ENCODE measurements around the gene IQSEC2. TPM values are rescaled to one million over a fixed set of nuclear protein-coding genes. Genes with fewer than 3 reads are reported as not detected.

Gene IQSEC2
- total and polyA plus RNA-seq, 4 donors: 9.0 to 24.6 (median 17.4) TPM

- H3K27me3 ChIP-seq (ENCODE audit: control insufficient read depth in 3 of 3, insufficient read depth in 3 of 3, low read length in 2 of 3): peaks cover 0 to 50% (median 20%) of the 10 kb centered on the region in 3 donors
- WGBS, 2 donors: 54 to 67% methylated on average over 11 of the region's 11 CpGs
- peaks cover 0 to 4% (median 0%) of the 10 kb centered on the region in 5 donors for H3K4me1 ChIP-seq (ENCODE audit: control insufficient read depth in 5 of 5, insufficient read depth in 5 of 5, low read length in 5 of 5)
- TF ChIP-seq, protein P1, sequence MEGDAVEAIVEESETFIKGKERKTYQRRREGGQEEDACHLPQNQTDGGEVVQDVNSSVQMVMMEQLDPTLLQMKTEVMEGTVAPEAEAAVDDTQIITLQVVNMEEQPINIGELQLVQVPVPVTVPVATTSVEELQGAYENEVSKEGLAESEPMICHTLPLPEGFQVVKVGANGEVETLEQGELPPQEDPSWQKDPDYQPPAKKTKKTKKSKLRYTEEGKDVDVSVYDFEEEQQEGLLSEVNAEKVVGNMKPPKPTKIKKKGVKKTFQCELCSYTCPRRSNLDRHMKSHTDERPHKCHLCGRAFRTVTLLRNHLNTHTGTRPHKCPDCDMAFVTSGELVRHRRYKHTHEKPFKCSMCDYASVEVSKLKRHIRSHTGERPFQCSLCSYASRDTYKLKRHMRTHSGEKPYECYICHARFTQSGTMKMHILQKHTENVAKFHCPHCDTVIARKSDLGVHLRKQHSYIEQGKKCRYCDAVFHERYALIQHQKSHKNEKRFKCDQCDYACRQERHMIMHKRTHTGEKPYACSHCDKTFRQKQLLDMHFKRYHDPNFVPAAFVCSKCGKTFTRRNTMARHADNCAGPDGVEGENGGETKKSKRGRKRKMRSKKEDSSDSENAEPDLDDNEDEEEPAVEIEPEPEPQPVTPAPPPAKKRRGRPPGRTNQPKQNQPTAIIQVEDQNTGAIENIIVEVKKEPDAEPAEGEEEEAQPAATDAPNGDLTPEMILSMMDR (IDR thresholded peaks at IDR 0.05; ENCODE audit: control extremely low read depth, extremely low read depth): no peak
- H3K9ac ChIP-seq (ENCODE audit: insufficient read depth in 1 of 2, low read length in 2 of 2): no peak overlapping the region
- no peaks in the 10 kb centered on the region for H3K9me3 ChIP-seq (ENCODE audit: control insufficient read depth in 4 of 4, insufficient read depth in 3 of 4, low read length in 3 of 4)
- ATAC-seq (ENCODE audit: insufficient read depth, low FRiP score) (no peak), DNase-seq (no peak)
- H3K27ac ChIP-seq (ENCODE audit: low read depth in 1 of 2, low read length in 1 of 2): no peak overlapping the region
- no peak overlapping the region for H3K4me3 ChIP-seq
- H3K36me3 ChIP-seq (ENCODE audit: control insufficient read depth in 4 of 4, insufficient read depth in 4 of 4, low read length in 4 of 4): no peaks in the 10 kb centered on the region
These were observed 17.7 kb downstream of the IQSEC2 start for GRCh38 chrX:53263597-53264094.

DNA sequence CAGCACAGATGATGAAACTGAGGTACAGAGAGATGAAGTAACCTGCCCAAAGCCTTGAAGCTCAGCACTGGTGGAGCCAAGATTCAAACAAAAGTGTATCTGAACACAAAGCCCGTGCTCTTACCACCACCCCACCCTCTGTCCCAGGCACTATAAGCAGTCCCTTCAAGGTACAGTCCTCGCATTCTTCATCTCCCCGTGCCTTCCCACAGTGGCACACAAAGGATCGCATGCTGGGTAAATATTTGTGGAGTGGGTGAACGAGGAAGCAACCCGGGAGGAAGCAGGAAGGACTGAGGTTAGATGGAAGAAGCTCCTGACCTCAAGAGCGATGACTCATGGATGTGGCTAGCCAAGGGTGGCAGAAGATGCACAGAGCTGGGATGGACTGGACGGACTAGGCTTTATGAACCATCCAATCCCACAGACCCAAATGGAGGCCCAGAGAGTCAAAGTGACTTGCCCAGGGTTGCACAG, 18.4 kb downstream of the IQSEC2 start:
- no peak overlapping the region for H3K27ac ChIP-seq (ENCODE audit: low read depth in 1 of 2, low read length in 1 of 2)
- H3K36me3 ChIP-seq (ENCODE audit: control insufficient read depth in 4 of 4, insufficient read depth in 4 of 4, low read length in 4 of 4): no peaks in the 10 kb centered on the region
- no peak for DNase-seq

DNA sequence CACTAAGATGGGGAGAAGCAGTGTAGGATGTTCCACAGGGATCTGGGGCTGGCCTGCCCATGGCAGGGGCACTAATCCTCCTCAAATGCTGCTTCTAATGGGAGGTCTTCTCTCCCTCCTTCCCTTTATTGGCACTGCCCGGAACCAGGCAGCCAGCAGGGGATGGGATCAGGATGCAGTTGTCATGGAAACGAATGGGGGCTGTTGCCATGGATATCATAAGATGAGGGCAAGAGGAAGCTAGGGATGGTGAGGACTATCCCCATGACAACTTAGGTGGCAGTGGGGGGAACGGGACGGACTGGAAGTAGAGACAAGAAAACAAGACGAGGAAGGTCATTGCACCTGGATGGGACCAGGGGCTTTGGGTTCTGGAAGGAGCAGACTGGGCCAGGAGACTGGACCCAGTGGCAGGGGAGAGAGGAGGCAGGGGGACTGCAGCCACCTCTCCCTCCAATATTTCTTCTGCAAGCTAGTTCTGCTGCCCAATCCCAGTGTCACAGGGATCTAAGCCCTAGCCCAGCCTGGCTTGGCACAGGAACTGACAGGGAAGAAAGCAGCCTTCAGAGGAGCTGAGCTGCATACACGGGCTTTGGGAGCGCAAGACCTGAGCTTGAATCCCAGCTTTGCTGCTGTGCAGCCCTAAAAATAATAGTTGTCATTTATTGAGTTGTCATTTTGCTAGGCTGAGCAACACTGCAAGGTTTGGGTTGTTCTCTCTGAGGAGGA, 19.0 kb downstream of the IQSEC2 start:
- no peak overlapping the region for H3K9ac ChIP-seq (ENCODE audit: insufficient read depth in 1 of 2, low read length in 2 of 2)
- H3K4me3 ChIP-seq: no peak overlapping the region
- peaks cover 0 to 53% (median 16%) of the 10 kb centered on the region in 3 donors for H3K27me3 ChIP-seq (ENCODE audit: control insufficient read depth in 3 of 3, insufficient read depth in 3 of 3, low read length in 2 of 3)
- 75 to 83% methylated on average over 6 to 7 of the region's 7 CpGs for WGBS, 2 donors
- no peak for ATAC-seq (ENCODE audit: insufficient read depth, low FRiP score)
- TF ChIP-seq, protein P1 (IDR thresholded peaks at IDR 0.05; ENCODE audit: control extremely low read depth, extremely low read depth): no peak
- peaks cover 0 to 4% (median 0%) of the 10 kb centered on the region in 5 donors for H3K4me1 ChIP-seq (ENCODE audit: control insufficient read depth in 5 of 5, insufficient read depth in 5 of 5, low read length in 5 of 5)
- H3K9me3 ChIP-seq (ENCODE audit: control insufficient read depth in 4 of 4, insufficient read depth in 3 of 4, low read length in 3 of 4): no peaks in the 10 kb centered on the region
- DNase-seq: no peak
- no peak overlapping the region for H3K27ac ChIP-seq (ENCODE audit: low read depth in 1 of 2, low read length in 1 of 2)
- H3K36me3 ChIP-seq (ENCODE audit: control insufficient read depth in 4 of 4, insufficient read depth in 4 of 4, low read length in 4 of 4): no peaks in the 10 kb centered on the region

More for the DNA sequence above, 18.4 kb downstream of the IQSEC2 start:
- peaks cover 0 to 52% (median 19%) of the 10 kb centered on the region in 3 donors for H3K27me3 ChIP-seq (ENCODE audit: control insufficient read depth in 3 of 3, insufficient read depth in 3 of 3, low read length in 2 of 3)
- no peaks in the 10 kb centered on the region for H3K9me3 ChIP-seq (ENCODE audit: control insufficient read depth in 4 of 4, insufficient read depth in 3 of 4, low read length in 3 of 4)
- H3K4me3 ChIP-seq: no peak overlapping the region
- TF ChIP-seq, protein P1 (IDR thresholded peaks at IDR 0.05; ENCODE audit: control extremely low read depth, extremely low read depth): no peak
- ATAC-seq (ENCODE audit: insufficient read depth, low FRiP score): no peak
- 23 to 38% methylated on average over 8 of the region's 8 CpGs for WGBS, 2 donors
- H3K4me1 ChIP-seq (ENCODE audit: control insufficient read depth in 5 of 5, insufficient read depth in 5 of 5, low read length in 5 of 5): peaks cover 0 to 4% (median 0%) of the 10 kb centered on the region in 5 donors
- H3K9ac ChIP-seq (ENCODE audit: insufficient read depth in 1 of 2, low read length in 2 of 2): no peak overlapping the region
